Measurements from ENCODE around the gene UBAP2L.
"Not testable (repeated sequence)": the region's sequence is repeated elsewhere in the genome, so short reads cannot be mapped to it uniquely, and the experiment has no call there.

DNA sequence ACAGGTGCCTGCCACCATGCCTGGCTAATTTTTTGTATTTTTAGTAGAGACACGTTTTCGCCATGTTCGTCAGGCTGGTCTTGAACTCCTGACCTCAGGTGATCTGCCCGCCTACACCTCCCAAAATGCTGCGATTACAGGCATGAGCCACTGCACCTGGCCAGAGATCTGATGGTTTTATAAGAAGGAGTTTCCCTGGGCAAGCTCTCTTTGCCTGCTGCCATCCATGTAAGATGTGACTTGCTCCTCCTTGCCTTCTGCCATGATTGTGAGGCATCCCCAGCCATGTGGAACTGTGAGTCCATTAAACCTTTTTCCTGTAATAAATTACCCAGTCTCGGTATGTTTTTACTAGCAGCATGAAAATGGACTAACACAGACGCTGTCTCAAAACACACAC lies 88.4 kb downstream of the UBAP2L start:
- not testable (repeated sequence) for TF ChIP-seq CTCF (optimal IDR thresholded peaks at IDR 0.05 in 1 of 3, IDR thresholded peaks at IDR 0.05 in 1 of 3, conservative IDR thresholded peaks at IDR 0.05 in 1 of 3; ENCODE audit: extremely low read depth in 1 of 3, insufficient read depth in 2 of 3, low read length in 3 of 3); EZH2 (IDR thresholded peaks at IDR 0.05; ENCODE audit: low read length)

All from keratinocyte (primary cell).